Measurements from ENCODE around the gene GNAQ.

Gene GNAQ

DNA sequence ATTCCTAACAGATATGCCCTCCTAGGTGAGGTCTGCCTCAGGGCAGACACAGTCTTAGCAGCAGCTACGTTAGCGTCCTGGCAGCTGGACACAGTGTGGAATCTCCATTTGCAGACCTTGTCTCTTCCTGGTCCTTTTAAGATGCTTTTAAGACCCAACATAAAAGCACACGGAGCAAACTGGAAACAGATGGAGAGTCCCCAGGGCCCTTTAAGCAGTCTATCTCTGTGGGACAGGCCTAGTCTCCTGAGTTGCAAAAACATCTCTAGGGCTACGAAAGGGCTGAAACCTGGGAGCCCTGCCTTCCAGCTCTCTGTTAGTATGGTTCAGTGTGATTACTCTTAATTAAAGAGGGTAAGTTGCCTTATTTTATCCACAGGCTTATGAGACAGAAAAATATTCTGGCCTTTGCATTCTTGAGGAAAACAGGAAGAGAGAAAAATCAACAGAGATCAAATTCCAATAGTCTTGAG, 317.5 kb downstream of the GNAQ start:
- H2AFZ ChIP-seq (ENCODE audit: low read depth, low read length) = no peak overlapping the region
- peaks cover 12% of the 10 kb centered on the region for H3K9me3 ChIP-seq (ENCODE audit: control insufficient read depth, low read length)
- DNase-seq = peak; percentile 17
- peak overlapping the region; percentile 28 for H4K91ac ChIP-seq (ENCODE audit: low read length)
- no peak overlapping the region for H3K4me3 ChIP-seq (ENCODE audit: insufficient read depth in 1 of 2, low read depth in 1 of 2, low read length in 2 of 2)
- H2BK12ac ChIP-seq (ENCODE audit: low read length in 2 of 2) = peak overlapping the region; percentile 32 to 88
- H2BK120ac ChIP-seq (ENCODE audit: low read depth, low read length) = peak overlapping the region; percentile 85
- H3K14ac ChIP-seq (ENCODE audit: low read length in 2 of 2) = peak overlapping the region in 1 of 2 experiments; percentile 96
- H3K79me1 ChIP-seq (replicated peaks; ENCODE audit: low read length, poor library complexity, severe bottlenecking) = peaks cover 3% of the 10 kb centered on the region
- H3K23ac ChIP-seq (ENCODE audit: low read length in 2 of 2) = no peak overlapping the region
- H2BK5ac ChIP-seq (ENCODE audit: low read depth, low read length, poor library complexity, severe bottlenecking) = peak overlapping the region; percentile 26
- H3K4me1 ChIP-seq (ENCODE audit: control insufficient read depth, insufficient read depth, low read depth, low read length) = peaks cover 10% of the 10 kb centered on the region
- H3K27me3 ChIP-seq (ENCODE audit: control insufficient read depth in 1 of 2, insufficient read depth in 1 of 2, low read length in 2 of 2) = no peaks in the 10 kb centered on the region
- H3K36me3 ChIP-seq (ENCODE audit: control insufficient read depth in 1 of 2, insufficient read depth in 2 of 2, low read depth in 1 of 2, low read length in 2 of 2) = no peaks in the 10 kb centered on the region
- WGBS = 45% methylated on average over 4 of the region's 4 CpGs
- H4K8ac ChIP-seq (ENCODE audit: low read length) = peak overlapping the region; percentile 95
- no peak overlapping the region for H3K4me2 ChIP-seq (ENCODE audit: low read length, poor library complexity, severe bottlenecking)
- H2AK5ac ChIP-seq (ENCODE audit: low read length, severe bottlenecking) = peak overlapping the region; percentile 85
- no peak overlapping the region for H2BK15ac ChIP-seq (ENCODE audit: low read depth, poor library complexity, severe bottlenecking)
- no peak overlapping the region for H3K9ac ChIP-seq (ENCODE audit: low read length)
- H3K18ac ChIP-seq (ENCODE audit: low read depth in 1 of 2, low read length in 2 of 2) = peak overlapping the region; percentile 83
- H3K4ac ChIP-seq (ENCODE audit: low read depth in 1 of 2, low read length in 2 of 2) = peak overlapping the region; percentile 14 to 90
- H3K27ac ChIP-seq (ENCODE audit: low read length, poor library complexity, severe bottlenecking) = peak overlapping the region; percentile 100

DNA sequence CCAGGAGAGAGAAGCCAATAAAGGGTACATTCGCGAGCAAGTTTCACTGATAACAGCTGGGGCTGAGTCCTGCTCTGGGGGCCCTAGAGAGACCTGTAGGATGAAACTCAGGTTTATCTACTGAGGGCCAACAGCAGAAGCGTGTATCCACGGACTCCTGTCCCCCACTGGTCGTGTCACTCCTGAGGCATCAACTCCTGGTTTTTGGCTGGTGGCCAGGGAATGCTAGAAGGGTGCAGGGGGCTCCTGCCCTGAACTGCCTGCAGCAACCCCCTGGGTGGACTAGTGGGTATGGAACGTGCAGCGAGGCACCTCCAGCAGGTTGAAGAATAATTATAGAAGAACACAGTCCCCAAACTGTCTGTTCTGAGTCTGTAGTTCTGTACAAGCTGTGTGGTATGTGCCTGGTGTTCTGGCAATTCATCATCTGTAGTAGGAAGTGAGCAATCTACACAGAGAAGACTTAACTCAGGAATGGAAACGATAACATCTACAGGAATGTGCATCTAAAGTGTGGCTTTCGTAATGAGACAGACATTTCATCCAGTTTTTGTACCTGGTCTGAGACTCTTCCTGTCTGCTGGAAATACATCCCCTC, 319.0 kb downstream of the GNAQ start:
- peak overlapping the region; percentile 95 to 96 for H3K18ac ChIP-seq (ENCODE audit: low read depth in 1 of 2, low read length in 2 of 2)
- peak overlapping the region; percentile 100 for H2AK5ac ChIP-seq (ENCODE audit: low read length, severe bottlenecking)
- no peak overlapping the region for H2AFZ ChIP-seq (ENCODE audit: low read depth, low read length)
- H3K14ac ChIP-seq (ENCODE audit: low read length in 2 of 2) = peak overlapping the region in 1 of 2 experiments; percentile 84
- peak overlapping the region; percentile 79 for H2BK15ac ChIP-seq (ENCODE audit: low read depth, poor library complexity, severe bottlenecking)
- H3K4me2 ChIP-seq (ENCODE audit: low read length, poor library complexity, severe bottlenecking) = peak overlapping the region; percentile 33
- peak overlapping the region; percentile 100 for H3K27ac ChIP-seq (ENCODE audit: low read length, poor library complexity, severe bottlenecking)
- H3K79me1 ChIP-seq (replicated peaks; ENCODE audit: low read length, poor library complexity, severe bottlenecking) = peaks cover 3% of the 10 kb centered on the region
- H3K27me3 ChIP-seq (ENCODE audit: control insufficient read depth in 1 of 2, insufficient read depth in 1 of 2, low read length in 2 of 2) = no peaks in the 10 kb centered on the region
- peak overlapping the region; percentile 76 for H2BK120ac ChIP-seq (ENCODE audit: low read depth, low read length)
- no peak overlapping the region for H3K9ac ChIP-seq (ENCODE audit: low read length)
- peak overlapping the region; percentile 83 to 88 for H2BK12ac ChIP-seq (ENCODE audit: low read length in 2 of 2)
- H4K91ac ChIP-seq (ENCODE audit: low read length) = peak overlapping the region; percentile 98
- peak overlapping the region; percentile 49 to 88 for H3K4ac ChIP-seq (ENCODE audit: low read depth in 1 of 2, low read length in 2 of 2)
- H3K36me3 ChIP-seq (ENCODE audit: control insufficient read depth in 1 of 2, insufficient read depth in 2 of 2, low read depth in 1 of 2, low read length in 2 of 2) = no peaks in the 10 kb centered on the region
- peak overlapping the region; percentile 81 for H4K8ac ChIP-seq (ENCODE audit: low read length)
- peak; percentile 83 for DNase-seq
- peaks cover 12% of the 10 kb centered on the region for H3K9me3 ChIP-seq (ENCODE audit: control insufficient read depth, low read length)
- WGBS = 17% methylated on average over 9 of the region's 9 CpGs
- no peak overlapping the region for H3K23ac ChIP-seq (ENCODE audit: low read length in 2 of 2)
- H3K4me3 ChIP-seq (ENCODE audit: insufficient read depth in 1 of 2, low read depth in 1 of 2, low read length in 2 of 2) = no peak overlapping the region
- peaks cover 10% of the 10 kb centered on the region for H3K4me1 ChIP-seq (ENCODE audit: control insufficient read depth, insufficient read depth, low read depth, low read length)
- H2BK5ac ChIP-seq (ENCODE audit: low read depth, low read length, poor library complexity, severe bottlenecking) = peak overlapping the region; percentile 99

DNA sequence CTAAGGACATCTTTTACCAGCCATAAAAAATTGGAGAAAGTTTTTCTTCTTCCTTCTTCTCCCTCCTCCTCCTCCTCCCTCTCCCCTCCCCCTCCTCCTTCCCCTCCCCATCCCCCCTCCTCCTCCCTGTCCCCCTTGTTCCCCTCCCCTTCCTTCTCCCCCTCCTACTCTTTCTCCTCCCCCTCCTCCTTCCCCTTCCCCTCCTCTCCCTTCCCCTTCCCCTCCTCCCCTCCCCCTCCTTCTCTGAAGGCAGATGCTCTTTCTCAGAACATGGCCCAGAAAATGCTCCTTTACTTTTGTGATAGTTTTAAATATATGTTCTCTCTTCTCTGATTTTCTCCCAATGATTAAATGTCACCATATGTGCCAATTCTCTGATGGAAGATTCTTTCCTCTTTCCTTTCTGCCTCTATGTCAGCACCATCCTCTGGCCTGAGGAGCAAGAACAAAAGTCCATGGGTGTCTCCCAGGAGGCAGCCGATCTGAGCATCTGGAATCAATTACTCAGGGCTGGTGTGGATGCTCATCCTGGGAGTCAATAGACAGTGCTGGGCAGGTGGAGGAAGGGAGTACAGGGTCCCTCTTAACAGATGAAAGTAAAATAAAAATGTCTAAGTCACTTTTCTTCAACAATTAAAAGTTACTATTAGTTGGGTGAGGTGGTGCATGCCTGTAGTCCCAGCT, 320.5 kb downstream of the GNAQ start:
- H4K91ac ChIP-seq (ENCODE audit: low read length) = no peak overlapping the region
- H2AFZ ChIP-seq (ENCODE audit: low read depth, low read length) = no peak overlapping the region

DNA sequence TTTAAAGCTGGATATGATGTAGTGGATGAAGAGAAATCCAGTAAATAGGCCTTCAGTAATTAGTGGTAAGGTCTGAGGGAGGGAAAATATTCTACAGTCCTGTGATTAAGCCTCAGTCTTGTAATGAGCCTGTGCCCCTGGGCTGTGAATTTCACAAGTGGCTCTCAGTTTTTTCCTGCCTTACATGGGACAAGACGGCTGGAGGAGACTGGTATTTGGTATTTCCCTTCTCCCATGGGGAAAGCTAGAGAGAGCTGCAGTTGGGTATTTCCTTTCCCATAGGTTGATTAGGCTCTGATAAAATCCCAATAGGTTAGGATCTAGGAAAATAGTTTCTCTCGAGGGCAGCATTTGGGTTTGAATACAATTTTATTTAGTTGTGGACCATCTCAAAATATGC, 321.3 kb downstream of the GNAQ start:
- Histone ChIP-seq H3K18ac (ENCODE audit: low read depth in 1 of 2, low read length in 2 of 2) (no peak overlapping the region), H3K4ac (ENCODE audit: low read depth in 1 of 2, low read length in 2 of 2) (no peak overlapping the region), H3K36me3 (ENCODE audit: control insufficient read depth in 1 of 2, insufficient read depth in 2 of 2, low read depth in 1 of 2, low read length in 2 of 2) (no peaks in the 10 kb centered on the region), H2AFZ (ENCODE audit: low read depth, low read length) (no peak overlapping the region), H4K8ac (ENCODE audit: low read length) (no peak overlapping the region), H2AK5ac (ENCODE audit: low read length, severe bottlenecking) (peak overlapping the region; percentile 87), H3K4me1 (ENCODE audit: control insufficient read depth, insufficient read depth, low read depth, low read length) (peaks cover 10% of the 10 kb centered on the region), H3K9ac (ENCODE audit: low read length) (no peak overlapping the region), H3K4me3 (ENCODE audit: insufficient read depth in 1 of 2, low read depth in 1 of 2, low read length in 2 of 2) (no peak overlapping the region), H4K91ac (ENCODE audit: low read length) (no peak overlapping the region), H3K14ac (ENCODE audit: low read length in 2 of 2) (no peak overlapping the region), H3K23ac (ENCODE audit: low read length in 2 of 2) (no peak overlapping the region), H2BK120ac (ENCODE audit: low read depth, low read length) (no peak overlapping the region), H2BK15ac (ENCODE audit: low read depth, poor library complexity, severe bottlenecking) (no peak overlapping the region), H3K9me3 (ENCODE audit: control insufficient read depth, low read length) (peaks cover 12% of the 10 kb centered on the region), H3K27ac (ENCODE audit: low read length, poor library complexity, severe bottlenecking) (peak overlapping the region; percentile 20), H3K79me1 (replicated peaks; ENCODE audit: low read length, poor library complexity, severe bottlenecking) (no peaks in the 10 kb centered on the region), H2BK12ac (ENCODE audit: low read length in 2 of 2) (no peak overlapping the region), H2BK5ac (ENCODE audit: low read depth, low read length, poor library complexity, severe bottlenecking) (no peak overlapping the region), H3K4me2 (ENCODE audit: low read length, poor library complexity, severe bottlenecking) (no peak overlapping the region), H3K27me3 (ENCODE audit: control insufficient read depth in 1 of 2, insufficient read depth in 1 of 2, low read length in 2 of 2) (no peaks in the 10 kb centered on the region)
- DNase-seq = peak; percentile 21
- WGBS = 17% methylated on average over 1 of the region's 2 CpGs

More for the DNA sequence above, 320.5 kb downstream of the GNAQ start:
- Histone ChIP-seq H3K79me1 (replicated peaks; ENCODE audit: low read length, poor library complexity, severe bottlenecking) (peaks cover 3% of the 10 kb centered on the region), H2AK5ac (ENCODE audit: low read length, severe bottlenecking) (peak overlapping the region; percentile 79), H3K4me2 (ENCODE audit: low read length, poor library complexity, severe bottlenecking) (no peak overlapping the region), H3K14ac (ENCODE audit: low read length in 2 of 2) (no peak overlapping the region), H2BK5ac (ENCODE audit: low read depth, low read length, poor library complexity, severe bottlenecking) (no peak overlapping the region), H3K27me3 (ENCODE audit: control insufficient read depth in 1 of 2, insufficient read depth in 1 of 2, low read length in 2 of 2) (no peaks in the 10 kb centered on the region), H2BK15ac (ENCODE audit: low read depth, poor library complexity, severe bottlenecking) (peak overlapping the region; percentile 78), H3K23ac (ENCODE audit: low read length in 2 of 2) (no peak overlapping the region), H3K27ac (ENCODE audit: low read length, poor library complexity, severe bottlenecking) (no peak overlapping the region), H3K4me3 (ENCODE audit: insufficient read depth in 1 of 2, low read depth in 1 of 2, low read length in 2 of 2) (no peak overlapping the region), H2BK120ac (ENCODE audit: low read depth, low read length) (no peak overlapping the region), H3K36me3 (ENCODE audit: control insufficient read depth in 1 of 2, insufficient read depth in 2 of 2, low read depth in 1 of 2, low read length in 2 of 2) (no peaks in the 10 kb centered on the region), H2BK12ac (ENCODE audit: low read length in 2 of 2) (no peak overlapping the region), H3K18ac (ENCODE audit: low read depth in 1 of 2, low read length in 2 of 2) (peak overlapping the region in 1 of 2 experiments; percentile 90), H3K9ac (ENCODE audit: low read length) (no peak overlapping the region), H3K4ac (ENCODE audit: low read depth in 1 of 2, low read length in 2 of 2) (no peak overlapping the region), H4K8ac (ENCODE audit: low read length) (no peak overlapping the region), H3K9me3 (ENCODE audit: control insufficient read depth, low read length) (peaks cover 12% of the 10 kb centered on the region), H3K4me1 (ENCODE audit: control insufficient read depth, insufficient read depth, low read depth, low read length) (peaks cover 10% of the 10 kb centered on the region)
- WGBS = 89% methylated on average over 1 of the region's 1 CpG
- DNase-seq = no peak
